Right atrium auricular region (tissue), 2 donors: ENCODE measurements around the gene KRTAP4-2. TPM values are rescaled to one million over a fixed set of nuclear protein-coding genes. Genes with fewer than 3 reads are reported as not detected.
"Not testable (repeated sequence)": the region's sequence is repeated elsewhere in the genome, so short reads cannot be mapped to it uniquely, and the experiment has no call there.

Experiments
- DNase-seq: peaks from one replicate; pipeline ENCODE4 v3.0.0-alpha.2; 2019; ENCODE audit warnings: low spot score
- H3K27ac ChIP-seq, 2 donors: fragments of 200-600 bp; sonication (generic); 1 replicate in 1 of 2; 2 replicates in 1 of 2; pipeline ENCODE4 v1.5.1; 2016 to 2019
- H3K27me3 ChIP-seq, 2 donors: fragments of 200-600 bp; sonication (generic); one replicate each; pipeline versions ENCODE4 v1.5.1 to v1.6.0; 2017 to 2019
- H3K36me3 ChIP-seq: fragments of 200-600 bp; sonication (generic); one replicate; pipeline ENCODE4 v1.5.1; 2016
- H3K4me1 ChIP-seq, 2 donors: fragments of 200-600 bp; sonication (generic); one replicate each; pipeline versions ENCODE4 v1.5.1 to v1.6.0; 2017 to 2019
- H3K4me3 ChIP-seq, 2 donors: fragments of 200-600 bp; sonication (generic); 1 replicate in 1 of 2; 2 replicates in 1 of 2; pipeline ENCODE4 v1.5.1; 2017 to 2019; ENCODE audit warnings: mild to moderate bottlenecking in 1 of 2, moderate library complexity in 1 of 2
- H3K9me3 ChIP-seq, 2 donors: fragments of 200-600 bp; sonication (generic); one replicate each; pipeline ENCODE4 v1.5.1; 2019
- total RNA-seq, 2 donors: library from RNA; depleted of rRNA; stranded (reverse); fragments of >200 nt; gene quantifications; one replicate each; pipeline ENCODE4 v1.1.0, GENCODE V29; 2016
- TF ChIP-seq, protein P1 (sequence below), 2 donors: fragments of 200-600 bp; sonication (generic); IDR thresholded peaks; one replicate each; pipeline ENCODE4 v1.5.1; 2019; ENCODE audit warnings: antibody characterized with exemption in 2 of 2

Gene KRTAP4-2
- total RNA-seq, 2 donors from 2014 or later, result not detected

GRCh38 chr17:41153856-41154255 is 24.2 kb downstream of the KRTAP4-2 start:
- DNase-seq, result no peak
- no peaks in the 10 kb centered on the region for H3K36me3 ChIP-seq
- no peaks in the 10 kb centered on the region for H3K27me3 ChIP-seq
- no peaks in the 10 kb centered on the region for H3K4me1 ChIP-seq
- no peak overlapping the region for H3K4me3 ChIP-seq
- no peaks in the 10 kb centered on the region for H3K9me3 ChIP-seq
- no peak overlapping the region for H3K27ac ChIP-seq
- TF ChIP-seq, protein P1, sequence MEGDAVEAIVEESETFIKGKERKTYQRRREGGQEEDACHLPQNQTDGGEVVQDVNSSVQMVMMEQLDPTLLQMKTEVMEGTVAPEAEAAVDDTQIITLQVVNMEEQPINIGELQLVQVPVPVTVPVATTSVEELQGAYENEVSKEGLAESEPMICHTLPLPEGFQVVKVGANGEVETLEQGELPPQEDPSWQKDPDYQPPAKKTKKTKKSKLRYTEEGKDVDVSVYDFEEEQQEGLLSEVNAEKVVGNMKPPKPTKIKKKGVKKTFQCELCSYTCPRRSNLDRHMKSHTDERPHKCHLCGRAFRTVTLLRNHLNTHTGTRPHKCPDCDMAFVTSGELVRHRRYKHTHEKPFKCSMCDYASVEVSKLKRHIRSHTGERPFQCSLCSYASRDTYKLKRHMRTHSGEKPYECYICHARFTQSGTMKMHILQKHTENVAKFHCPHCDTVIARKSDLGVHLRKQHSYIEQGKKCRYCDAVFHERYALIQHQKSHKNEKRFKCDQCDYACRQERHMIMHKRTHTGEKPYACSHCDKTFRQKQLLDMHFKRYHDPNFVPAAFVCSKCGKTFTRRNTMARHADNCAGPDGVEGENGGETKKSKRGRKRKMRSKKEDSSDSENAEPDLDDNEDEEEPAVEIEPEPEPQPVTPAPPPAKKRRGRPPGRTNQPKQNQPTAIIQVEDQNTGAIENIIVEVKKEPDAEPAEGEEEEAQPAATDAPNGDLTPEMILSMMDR (IDR thresholded peaks at IDR 0.05), result no peak

- TF ChIP-seq, protein P1 (IDR thresholded peaks at IDR 0.05), result no peak
- H3K36me3 ChIP-seq, result no peaks in the 10 kb centered on the region
- no peak for DNase-seq
- no peaks in the 10 kb centered on the region for H3K9me3 ChIP-seq
- no peak overlapping the region for H3K27ac ChIP-seq
- no peak overlapping the region for H3K4me3 ChIP-seq
- H3K4me1 ChIP-seq, result no peaks in the 10 kb centered on the region
- H3K27me3 ChIP-seq, result no peaks in the 10 kb centered on the region
Measured at GRCh38 chr17:41151525-41151924, 26.5 kb downstream of the KRTAP4-2 start.

DNA sequence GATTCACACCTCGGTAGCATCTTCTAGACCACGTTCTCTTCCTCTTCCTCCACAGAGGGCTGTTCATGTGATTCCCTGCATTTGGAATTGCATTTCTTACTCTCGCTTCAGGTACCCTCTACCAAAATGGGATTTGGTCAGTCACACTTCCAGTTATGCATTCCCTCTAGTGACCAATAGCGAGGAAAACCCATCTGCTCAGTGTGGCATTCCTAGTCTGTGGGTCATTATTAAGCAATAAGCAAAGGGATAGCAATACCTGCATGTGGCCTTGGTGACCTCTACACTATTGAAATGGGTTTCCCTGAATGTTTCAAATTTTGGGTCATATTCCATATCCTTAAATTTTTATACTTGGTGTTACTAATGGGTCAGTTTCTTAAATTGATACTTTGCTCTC is 28.0 kb downstream of the KRTAP4-2 start:
- Histone ChIP-seq H3K9me3 (no peaks in the 10 kb centered on the region), H3K4me3 (no peak overlapping the region), H3K27me3 (no peaks in the 10 kb centered on the region), H3K27ac (no peak overlapping the region), H3K36me3 (no peaks in the 10 kb centered on the region), H3K4me1 (no peaks in the 10 kb centered on the region)
- DNase-seq, result no peak
- TF ChIP-seq, protein P1 (IDR thresholded peaks at IDR 0.05), result no peak

GRCh38 chr17:41149652-41149985 is 28.4 kb downstream of the KRTAP4-2 start, which contains the start of gene KRTAP4-5:
TSS of gene KRTAP4-5 (minus strand) at chr17:41149825. CDS start at chr17:41149767, 58 bp downstream.
- Histone ChIP-seq H3K4me1 (no peaks in the 10 kb centered on the region), H3K27me3 (no peaks in the 10 kb centered on the region), H3K4me3 (no peak within 1 kb of the TSS), H3K36me3 (no peaks in the 10 kb centered on the region), H3K27ac (no peak within 1 kb of the TSS), H3K9me3 (no peaks in the 10 kb centered on the region)
- TF ChIP-seq, protein P1 (IDR thresholded peaks at IDR 0.05), result no peak
- DNase-seq, result no peak

GRCh38 chr17:41148971-41149651 is 28.9 kb downstream of the KRTAP4-2 start:
- H3K4me3 ChIP-seq, H3K4me1 ChIP-seq, DNase-seq, H3K36me3 ChIP-seq, H3K9me3 ChIP-seq, H3K27ac ChIP-seq, H3K27me3 ChIP-seq: not testable (repeated sequence)

GRCh38 chr17:41147531-41148204 is 30.4 kb downstream of the KRTAP4-2 start:
- no peaks in the 10 kb centered on the region for H3K4me1 ChIP-seq
- TF ChIP-seq, protein P1 (IDR thresholded peaks at IDR 0.05), result no peak
- H3K27ac ChIP-seq, result no peak overlapping the region
- no peaks in the 10 kb centered on the region for H3K36me3 ChIP-seq
- no peaks in the 10 kb centered on the region for H3K27me3 ChIP-seq
- no peak for DNase-seq
- peaks cover 0 to 13% of the 10 kb centered on the region in 2 donors for H3K9me3 ChIP-seq
- H3K4me3 ChIP-seq, result no peak overlapping the region
